HG03066 (cell line): Measurements from ENCODE around the gene BET1.
"Not testable (repeated sequence)": the region's sequence is repeated elsewhere in the genome, so short reads cannot be mapped to it uniquely, and the experiment has no call there.

Source experiments
- ATAC-seq: cut with Tn5 transposase; IDR thresholded peaks from one replicate; pipeline ENCODE4 v1.9.1; 2021; ENCODE audit warnings: low read depth; ENCODE audit not compliant: unreplicated experiment

Gene BET1

GRCh38 chr7:94004024-94004951, at the start of gene BET1:
TSS of gene BET1 (minus strand) at chr7:94004355. CDS start at chr7:94004216, 139 bp downstream.
- ATAC-seq: peak; percentile 98

GRCh38 chr7:94053532-94053931, 49.4 kb upstream of the BET1 start:
- ATAC-seq: no peak

- ATAC-seq: no peak
These were observed 48.4 kb upstream of the BET1 start for GRCh38 chr7:94052398-94053180.

DNA sequence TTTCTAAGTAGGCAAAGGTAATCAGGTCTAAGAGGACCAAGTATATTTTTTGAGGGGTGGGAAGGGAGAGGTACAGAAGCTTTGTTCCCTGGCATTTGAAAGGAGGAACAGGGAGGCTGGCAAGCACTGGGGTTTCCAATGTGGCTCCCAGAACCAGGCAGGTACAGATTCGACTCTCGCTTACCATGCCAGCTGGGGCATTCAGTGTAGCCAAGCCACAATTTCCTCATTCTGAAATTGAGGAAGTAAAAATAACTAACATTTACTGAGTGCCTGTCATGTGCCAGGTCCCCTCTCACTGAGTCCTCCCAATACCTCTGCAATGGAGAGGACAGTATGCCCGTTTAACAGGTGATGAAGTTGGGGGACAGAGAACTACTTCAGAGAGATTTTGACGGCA, 45.9 kb upstream of the BET1 start:
- ATAC-seq: peak; percentile 68

- peak; percentile 23 for ATAC-seq
These were observed 45.5 kb upstream of the BET1 start for GRCh38 chr7:94049615-94050014.

DNA sequence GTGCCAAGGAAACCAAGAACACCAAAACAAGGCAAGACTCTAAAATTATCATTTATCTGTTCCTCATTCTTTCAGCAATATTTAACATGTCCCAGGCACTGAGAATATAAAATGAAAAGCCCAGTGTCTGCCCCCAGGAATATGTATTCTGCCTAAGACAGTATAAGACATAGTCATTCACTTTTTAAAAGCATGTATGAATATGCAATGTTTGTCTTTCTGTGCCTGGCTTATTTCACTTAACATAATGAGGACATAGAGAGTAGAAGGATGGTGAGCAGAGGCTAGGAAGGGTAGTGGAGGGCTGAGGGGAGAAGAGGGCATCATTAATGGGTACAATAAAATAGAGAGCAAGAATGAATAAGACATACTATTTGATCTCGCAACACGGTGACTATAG, 44.6 kb upstream of the BET1 start:
- no peak for ATAC-seq

DNA sequence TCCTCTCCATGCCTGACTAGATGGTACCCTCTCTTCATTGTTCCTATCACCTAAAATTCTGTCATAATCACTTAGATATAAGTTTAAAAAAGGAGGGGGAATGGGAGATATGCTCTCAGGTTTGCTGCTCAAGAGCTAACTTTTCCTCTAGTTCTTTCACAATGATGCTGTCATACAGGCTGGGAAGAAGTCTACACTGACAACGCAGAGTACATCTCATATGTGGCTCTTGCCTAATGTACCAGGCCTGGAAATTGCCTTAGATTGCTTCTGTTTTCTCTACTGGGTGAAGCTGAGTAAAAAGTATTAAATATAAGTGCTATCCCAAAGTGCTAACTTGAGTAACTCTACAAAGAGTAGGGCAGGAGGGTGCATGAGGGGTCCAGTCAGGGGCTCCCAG, 43.8 kb upstream of the BET1 start:
- no peak for ATAC-seq

GRCh38 chr7:94045581-94045980, 41.4 kb upstream of the BET1 start:
- ATAC-seq: no peak

GRCh38 chr7:94044806-94045205, 40.7 kb upstream of the BET1 start:
- no peak for ATAC-seq

DNA sequence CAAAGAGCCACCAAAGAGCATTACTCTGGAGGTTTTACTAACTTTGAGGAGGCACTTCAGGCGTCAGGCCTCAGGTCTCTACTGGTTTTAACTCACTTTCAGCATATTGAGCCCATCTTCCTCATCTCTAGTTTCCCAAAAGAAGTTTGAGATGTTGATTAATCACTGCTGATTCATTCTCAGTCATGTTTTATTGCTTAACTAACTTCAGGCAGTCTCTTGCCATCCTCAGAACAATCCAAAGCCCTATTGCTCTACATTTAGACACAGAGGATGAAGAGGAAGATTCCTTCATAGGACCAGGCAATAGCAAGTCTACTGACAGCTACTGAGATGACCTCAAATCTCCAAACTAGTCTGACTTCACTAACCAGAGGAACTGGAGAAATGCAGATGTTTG, 39.1 kb upstream of the BET1 start:
- ATAC-seq: no peak

- ATAC-seq: peak; percentile 88
These were observed 38.2 kb upstream of the BET1 start for GRCh38 chr7:94042381-94042780.

DNA sequence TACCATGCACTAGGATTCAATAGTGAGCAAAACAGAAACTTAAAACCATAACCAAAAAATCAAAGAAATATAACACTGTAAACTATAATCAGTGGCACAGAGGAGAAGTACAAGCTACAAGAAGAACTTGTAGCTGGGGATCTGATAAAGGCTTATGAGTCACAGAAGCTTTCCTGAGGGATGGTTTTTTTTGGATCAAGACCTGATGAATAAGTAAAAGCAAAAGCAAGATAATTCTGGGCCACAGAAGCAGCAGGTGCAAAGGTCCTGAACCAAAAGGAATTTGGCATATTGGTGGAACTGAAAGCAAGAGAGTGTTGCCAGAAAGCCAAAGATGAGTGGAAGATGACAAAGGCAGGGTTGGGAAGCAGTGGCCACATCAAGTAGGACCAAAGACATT, 37.4 kb upstream of the BET1 start:
- ATAC-seq: no peak

GRCh38 chr7:94040254-94040653, 36.1 kb upstream of the BET1 start:
- ATAC-seq: no peak

GRCh38 chr7:94039368-94040035, 35.3 kb upstream of the BET1 start:
- no peak for ATAC-seq

DNA sequence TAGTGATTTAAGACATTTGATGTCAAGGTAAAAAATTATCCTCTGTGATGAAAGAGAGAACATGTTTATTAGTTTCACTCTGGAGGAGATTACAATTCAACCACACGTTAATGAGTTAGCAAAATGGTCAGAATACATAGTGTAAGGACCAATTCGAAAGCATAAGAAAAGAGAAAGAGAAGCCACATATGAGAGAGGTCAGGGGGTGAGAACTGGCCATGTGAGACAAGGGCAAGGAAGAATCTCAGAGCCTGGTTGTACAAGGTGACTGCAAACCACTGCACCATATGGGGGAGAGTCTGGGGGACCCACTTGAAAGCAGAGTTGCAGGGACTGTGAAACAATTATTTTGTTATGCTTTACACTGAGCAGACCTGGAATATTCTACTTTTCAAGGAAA, 27.7 kb upstream of the BET1 start:
- no peak for ATAC-seq

DNA sequence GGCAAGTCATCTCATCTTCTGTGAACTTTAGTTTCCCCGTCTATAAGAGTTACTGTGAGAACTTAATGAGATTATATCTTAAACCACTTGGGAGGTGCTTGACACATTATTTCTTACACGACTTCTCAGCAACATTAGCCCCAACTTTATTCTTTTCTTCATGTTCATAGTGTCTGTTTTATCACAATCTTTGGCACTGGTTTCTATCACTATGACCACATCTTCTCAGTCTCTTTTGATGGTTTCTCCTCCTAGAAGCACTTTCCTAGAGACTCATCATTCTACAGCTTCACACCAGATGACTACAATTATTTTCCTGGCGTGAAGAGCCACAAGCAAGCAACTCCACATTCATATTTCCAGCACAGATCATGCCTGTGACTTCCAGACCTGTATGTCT, 26.5 kb upstream of the BET1 start:
- ATAC-seq: no peak

DNA sequence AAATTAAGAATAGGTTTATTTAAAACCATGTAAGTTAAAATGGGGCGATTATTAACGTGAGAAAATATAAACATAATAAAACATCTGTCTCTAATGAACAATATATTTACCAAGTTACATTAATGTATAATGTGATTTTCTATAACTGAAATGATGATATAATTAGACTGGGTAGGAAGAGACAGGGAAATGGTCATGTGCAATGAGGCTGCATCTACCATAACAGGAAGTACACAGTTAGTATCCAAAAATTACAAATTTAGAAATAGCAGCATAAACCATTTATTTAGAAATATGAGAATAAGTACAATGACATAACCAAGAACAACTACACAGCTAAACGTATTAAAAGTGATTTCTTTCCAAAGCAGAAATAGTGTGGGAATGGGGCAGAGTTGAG, 25.8 kb upstream of the BET1 start:
- no peak for ATAC-seq

- no peak for ATAC-seq
These were observed 24.6 kb upstream of the BET1 start for GRCh38 chr7:94028768-94029167.

- ATAC-seq: not testable (repeated sequence)
These were observed 22.5 kb upstream of the BET1 start for GRCh38 chr7:94026619-94027018.

DNA sequence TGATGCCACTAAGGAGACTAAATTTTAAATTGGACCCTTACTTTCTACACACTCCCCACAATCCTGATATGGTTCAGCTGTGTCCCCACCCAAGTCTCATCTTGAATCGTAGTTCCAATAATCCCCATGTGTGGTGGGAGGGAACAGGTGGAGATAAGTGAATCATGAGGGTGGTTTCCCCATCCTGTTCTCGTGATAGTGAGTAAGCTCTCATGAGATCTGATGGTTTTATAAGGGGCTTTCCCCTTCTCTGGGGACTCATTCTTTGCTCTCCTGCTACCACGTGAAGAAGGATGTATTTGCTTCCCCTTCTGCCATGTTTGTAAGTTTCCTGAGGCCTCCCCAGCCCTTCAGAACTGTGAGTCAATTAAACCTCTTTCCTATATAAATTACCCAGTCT, 18.4 kb upstream of the BET1 start:
- ATAC-seq: no peak

DNA sequence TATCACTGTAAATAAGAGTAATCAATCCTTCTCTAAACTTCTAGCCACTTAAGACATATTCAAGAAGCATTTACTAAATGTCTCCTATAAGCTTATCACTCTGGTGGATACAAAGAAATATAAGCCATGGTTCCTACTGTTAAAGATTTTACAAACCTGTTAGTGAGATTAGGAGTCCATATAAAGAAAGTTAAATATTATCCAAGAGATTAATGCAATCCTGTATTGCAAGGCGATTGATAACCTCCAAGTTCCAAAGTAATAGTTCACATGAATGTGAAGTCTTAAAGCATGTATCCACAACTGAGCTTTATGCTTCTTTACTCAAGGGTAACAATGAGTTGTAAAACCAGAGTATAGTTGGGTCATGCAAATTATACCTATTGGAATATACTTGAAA, 12.6 kb upstream of the BET1 start:
- no peak for ATAC-seq
